Neuronal stem cell (in vitro differentiated cells): ENCODE measurements around the gene GPC1.
A peak's percentile ranks its signal among the peaks of the same experiment; 100 is the strongest.

ENCODE experiments used
- DNase-seq: peaks from one replicate; pipeline ENCODE4 v3.0.0-alpha.2; 2013; ENCODE audit warnings: low spot score
- H2AFZ ChIP-seq: one replicate; pipeline ENCODE4 v1.6.1; 2013; ENCODE audit warnings: mild to moderate bottlenecking, low read length, inconsistent platforms
- H2AK5ac ChIP-seq: 2 replicates; pipeline ENCODE4 v1.6.1; 2013; ENCODE audit warnings: low read depth, mild to moderate bottlenecking, inconsistent platforms, low read length, moderate library complexity, mixed read lengths
- H2BK120ac ChIP-seq: 2 replicates; pipeline ENCODE4 v1.6.1; 2013; ENCODE audit warnings: low read depth, mild to moderate bottlenecking, inconsistent platforms, low read length, moderate library complexity, mixed read lengths
- H2BK12ac ChIP-seq: one replicate; pipeline ENCODE4 v1.6.1; 2013; ENCODE audit warnings: low read length, inconsistent platforms
- H2BK15ac ChIP-seq: 2 replicates; pipeline ENCODE4 v1.6.1; 2013; ENCODE audit warnings: mild to moderate bottlenecking, low read length, inconsistent platforms, mixed read lengths
- H2BK5ac ChIP-seq: one replicate; pipeline ENCODE4 v1.6.1; 2013; ENCODE audit warnings: inconsistent platforms, mild to moderate bottlenecking, low read length, moderate library complexity
- H3K14ac ChIP-seq: one replicate; pipeline ENCODE4 v1.6.1; 2013; ENCODE audit warnings: low read length, inconsistent platforms
- H3K18ac ChIP-seq: 2 replicates; pipeline ENCODE4 v1.6.1; 2013; ENCODE audit warnings: low read length, inconsistent platforms
- H3K23ac ChIP-seq: 2 replicates; pipeline ENCODE4 v1.6.1; 2013; ENCODE audit warnings: low read depth, mild to moderate bottlenecking, mixed read lengths, low read length, inconsistent platforms; ENCODE audit not compliant: poor library complexity
- H3K27ac ChIP-seq: replicated peaks from 3 replicates; pipeline ENCODE4 v1.5.1; 2013; ENCODE audit warnings: low read length, inconsistent platforms
- H3K27me3 ChIP-seq, 3 experiments: 2 replicates each; pipeline ENCODE4 v1.6.1; 2013; ENCODE audit warnings: low read length in 3 of 3, mild to moderate bottlenecking in 2 of 3, inconsistent platforms in 1 of 3, low read depth in 1 of 3, mixed read lengths in 1 of 3, moderate library complexity in 1 of 3; ENCODE audit not compliant: control insufficient read depth in 3 of 3, insufficient read depth in 3 of 3
- H3K36me3 ChIP-seq, 2 donors: replicated peaks in 1 of 2; 2 replicates each; pipeline ENCODE4 v1.6.1; 2013; ENCODE audit warnings: low read length in 2 of 2; ENCODE audit not compliant: control insufficient read depth in 2 of 2, insufficient read depth in 2 of 2
- H3K4ac ChIP-seq: 2 replicates; pipeline ENCODE4 v1.6.1; 2013; ENCODE audit warnings: inconsistent platforms, mild to moderate bottlenecking, low read length, moderate library complexity
- H3K4me1 ChIP-seq, 2 donors: 1 replicate in 1 of 2; 2 replicates in 1 of 2; pipeline ENCODE4 v1.6.1; 2013; ENCODE audit warnings: low read length in 2 of 2, low read depth in 1 of 2; ENCODE audit not compliant: control insufficient read depth in 2 of 2, insufficient read depth in 1 of 2
- H3K4me2 ChIP-seq: one replicate; pipeline ENCODE4 v1.6.1; 2013; ENCODE audit warnings: mild to moderate bottlenecking, low read length, inconsistent platforms; ENCODE audit not compliant: insufficient read depth, poor library complexity, severe bottlenecking
- H3K4me3 ChIP-seq, 2 donors: 2 replicates each; pipeline ENCODE4 v1.5.1; 2013; ENCODE audit warnings: low read length in 2 of 2, mild to moderate bottlenecking in 2 of 2, inconsistent platforms in 1 of 2, moderate library complexity in 1 of 2
- H3K79me1 ChIP-seq: one replicate; pipeline ENCODE4 v1.6.1; 2013; ENCODE audit warnings: low read depth, mild to moderate bottlenecking, inconsistent platforms, low read length, moderate library complexity
- H3K9ac ChIP-seq: one replicate; pipeline ENCODE4 v1.6.1; 2013; ENCODE audit warnings: mild to moderate bottlenecking, low read depth, low read length, inconsistent platforms; ENCODE audit not compliant: poor library complexity
- H3K9me3 ChIP-seq, 2 donors: replicated peaks in 1 of 2; 2 replicates each; pipeline versions ENCODE3 to v1.6.1; 2013; ENCODE audit warnings: low read length in 2 of 2, mild to moderate bottlenecking in 2 of 2, inconsistent platforms in 1 of 2, low read depth in 1 of 2, mixed read lengths in 1 of 2, moderate library complexity in 1 of 2; ENCODE audit not compliant: control insufficient read depth in 2 of 2, insufficient read depth in 1 of 2
- H4K8ac ChIP-seq: one replicate; pipeline ENCODE4 v1.6.1; 2013; ENCODE audit warnings: low read depth, mild to moderate bottlenecking, inconsistent platforms, low read length, moderate library complexity
- H4K91ac ChIP-seq: one replicate; pipeline ENCODE4 v1.6.1; 2013; ENCODE audit warnings: low read length, low read depth, mild to moderate bottlenecking, inconsistent platforms; ENCODE audit not compliant: poor library complexity
- WGBS, 2 donors: extraction: QIAGEN DNeasy Blood & Tissue Kit; methylation state at CpG; one replicate each; pipeline ENCODE4 v1.1.7; 2013; ENCODE audit warnings: missing lambda C conversion rate in 2 of 2, mixed read lengths in 1 of 2; ENCODE audit not compliant: insufficient read length in 2 of 2, insufficient replicate concordance in 1 of 2; ENCODE audit errors: extremely low coverage in 2 of 2; 5-methylcytosine and 5-hydroxymethylcytosine counted together

Gene GPC1

GRCh38 chr2:240426845-240427721 lies 8.4 kb upstream of the GPC1 start:
- H2BK15ac ChIP-seq: no peak overlapping the region
- no peak overlapping the region for H2BK120ac ChIP-seq
- H3K27me3 ChIP-seq: peaks cover 0 to 3% (median 0%) of the 10 kb centered on the region in 3 experiments
- no peak overlapping the region for H3K9ac ChIP-seq
- H3K14ac ChIP-seq: no peak overlapping the region
- H2BK5ac ChIP-seq: no peak overlapping the region
- WGBS, 2 donors: no CpG with 5 or more reads among the region's 21 CpGs
- H4K8ac ChIP-seq: no peak overlapping the region
- no peak overlapping the region for H2BK12ac ChIP-seq
- H3K9me3 ChIP-seq: peaks cover 17% of the 10 kb centered on the region in 2 donors
- H3K36me3 ChIP-seq: no peaks in the 10 kb centered on the region
- H3K4me1 ChIP-seq: peaks cover 0 to 10% of the 10 kb centered on the region in 2 donors
- no peak overlapping the region for H3K27ac ChIP-seq
- no peak overlapping the region for H2AFZ ChIP-seq
- H3K23ac ChIP-seq: no peak overlapping the region
- H3K79me1 ChIP-seq: no peaks in the 10 kb centered on the region
- H3K4me2 ChIP-seq: no peak overlapping the region
- H3K4ac ChIP-seq: no peak overlapping the region
- H3K18ac ChIP-seq: no peak overlapping the region
- no peak overlapping the region for H2AK5ac ChIP-seq
- no peak overlapping the region for H4K91ac ChIP-seq
- DNase-seq: no peak
- H3K4me3 ChIP-seq: no peak overlapping the region

- no peak overlapping the region for H3K18ac ChIP-seq
- no peak overlapping the region for H2BK120ac ChIP-seq
- no peaks in the 10 kb centered on the region for H3K36me3 ChIP-seq
- H2BK15ac ChIP-seq: no peak overlapping the region
- no peak overlapping the region for H4K8ac ChIP-seq
- no peak overlapping the region for H2AFZ ChIP-seq
- no peak overlapping the region for H2BK5ac ChIP-seq
- H3K4me2 ChIP-seq: no peak overlapping the region
- H3K9ac ChIP-seq: no peak overlapping the region
- H3K4me3 ChIP-seq: no peak overlapping the region
- no peak for DNase-seq
- H3K27ac ChIP-seq: no peak overlapping the region
- H3K79me1 ChIP-seq: no peaks in the 10 kb centered on the region
- no peak overlapping the region for H3K23ac ChIP-seq
- H2BK12ac ChIP-seq: no peak overlapping the region
- H3K4me1 ChIP-seq: peaks cover 0 to 10% of the 10 kb centered on the region in 2 donors
- H2AK5ac ChIP-seq: no peak overlapping the region
- H3K27me3 ChIP-seq: peaks cover 0 to 3% (median 0%) of the 10 kb centered on the region in 3 experiments
- H3K14ac ChIP-seq: no peak overlapping the region
- no peak overlapping the region for H3K4ac ChIP-seq
- no CpG with 5 or more reads among the region's 6 CpGs for WGBS, 2 donors
- H4K91ac ChIP-seq: no peak overlapping the region
- peaks cover 14 to 17% of the 10 kb centered on the region in 2 donors for H3K9me3 ChIP-seq
These were observed 7.7 kb upstream of the GPC1 start for GRCh38 chr2:240427729-240428128.

GRCh38 chr2:240428245-240428644 lies 7.2 kb upstream of the GPC1 start:
- no peak for DNase-seq
- no peak overlapping the region for H3K23ac ChIP-seq
- no peak overlapping the region for H3K9ac ChIP-seq
- H3K14ac ChIP-seq: no peak overlapping the region
- peaks cover 0 to 9% of the 10 kb centered on the region in 2 donors for H3K4me1 ChIP-seq
- H2BK5ac ChIP-seq: no peak overlapping the region
- peaks cover 14 to 17% of the 10 kb centered on the region in 2 donors for H3K9me3 ChIP-seq
- H3K18ac ChIP-seq: no peak overlapping the region
- H3K36me3 ChIP-seq: no peaks in the 10 kb centered on the region
- H2BK120ac ChIP-seq: no peak overlapping the region
- no peak overlapping the region for H2BK15ac ChIP-seq
- H3K27ac ChIP-seq: no peak overlapping the region
- no peak overlapping the region for H3K4me2 ChIP-seq
- H3K4me3 ChIP-seq: no peak overlapping the region
- H3K79me1 ChIP-seq: no peaks in the 10 kb centered on the region
- no peak overlapping the region for H4K8ac ChIP-seq
- H3K27me3 ChIP-seq: peaks cover 0 to 3% (median 0%) of the 10 kb centered on the region in 3 experiments
- no peak overlapping the region for H3K4ac ChIP-seq
- no peak overlapping the region for H2AFZ ChIP-seq
- H4K91ac ChIP-seq: no peak overlapping the region
- no CpG with 5 or more reads among the region's 5 CpGs for WGBS, 2 donors
- H2AK5ac ChIP-seq: no peak overlapping the region
- no peak overlapping the region for H2BK12ac ChIP-seq

GRCh38 chr2:240429341-240429871 lies 6.1 kb upstream of the GPC1 start:
- Histone ChIP-seq H3K27ac (no peak overlapping the region), H3K9ac (peak overlapping the region; percentile 44), H3K4me2 (no peak overlapping the region), H3K4me1 (peaks cover 0 to 6% of the 10 kb centered on the region in 2 donors), H2BK5ac (no peak overlapping the region), H3K27me3 (peaks cover 0 to 8% (median 0%) of the 10 kb centered on the region in 3 experiments), H3K9me3 (peaks cover 14% of the 10 kb centered on the region in 2 donors), H2BK12ac (no peak overlapping the region), H3K4ac (no peak overlapping the region), H2BK15ac (peak overlapping the region; percentile 3), H3K23ac (no peak overlapping the region), H3K79me1 (peaks cover 4% of the 10 kb centered on the region), H4K91ac (peak overlapping the region; percentile 76), H2AFZ (no peak overlapping the region), H3K4me3 (no peak overlapping the region), H3K18ac (peak overlapping the region; percentile 76), H3K14ac (no peak overlapping the region), H4K8ac (no peak overlapping the region), H2AK5ac (peak overlapping the region; percentile 57), H2BK120ac (no peak overlapping the region), H3K36me3 (no peaks in the 10 kb centered on the region)
- WGBS, 2 donors: no CpG with 5 or more reads among the region's 10 CpGs
- DNase-seq: no peak
